ENCODE data around the gene KLHL2.
"Not testable (repeated sequence)": the region's sequence is repeated elsewhere in the genome, so short reads cannot be mapped to it uniquely, and the experiment has no call there.

KLHL2 gene, protein sequence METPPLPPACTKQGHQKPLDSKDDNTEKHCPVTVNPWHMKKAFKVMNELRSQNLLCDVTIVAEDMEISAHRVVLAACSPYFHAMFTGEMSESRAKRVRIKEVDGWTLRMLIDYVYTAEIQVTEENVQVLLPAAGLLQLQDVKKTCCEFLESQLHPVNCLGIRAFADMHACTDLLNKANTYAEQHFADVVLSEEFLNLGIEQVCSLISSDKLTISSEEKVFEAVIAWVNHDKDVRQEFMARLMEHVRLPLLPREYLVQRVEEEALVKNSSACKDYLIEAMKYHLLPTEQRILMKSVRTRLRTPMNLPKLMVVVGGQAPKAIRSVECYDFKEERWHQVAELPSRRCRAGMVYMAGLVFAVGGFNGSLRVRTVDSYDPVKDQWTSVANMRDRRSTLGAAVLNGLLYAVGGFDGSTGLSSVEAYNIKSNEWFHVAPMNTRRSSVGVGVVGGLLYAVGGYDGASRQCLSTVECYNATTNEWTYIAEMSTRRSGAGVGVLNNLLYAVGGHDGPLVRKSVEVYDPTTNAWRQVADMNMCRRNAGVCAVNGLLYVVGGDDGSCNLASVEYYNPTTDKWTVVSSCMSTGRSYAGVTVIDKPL

DNA sequence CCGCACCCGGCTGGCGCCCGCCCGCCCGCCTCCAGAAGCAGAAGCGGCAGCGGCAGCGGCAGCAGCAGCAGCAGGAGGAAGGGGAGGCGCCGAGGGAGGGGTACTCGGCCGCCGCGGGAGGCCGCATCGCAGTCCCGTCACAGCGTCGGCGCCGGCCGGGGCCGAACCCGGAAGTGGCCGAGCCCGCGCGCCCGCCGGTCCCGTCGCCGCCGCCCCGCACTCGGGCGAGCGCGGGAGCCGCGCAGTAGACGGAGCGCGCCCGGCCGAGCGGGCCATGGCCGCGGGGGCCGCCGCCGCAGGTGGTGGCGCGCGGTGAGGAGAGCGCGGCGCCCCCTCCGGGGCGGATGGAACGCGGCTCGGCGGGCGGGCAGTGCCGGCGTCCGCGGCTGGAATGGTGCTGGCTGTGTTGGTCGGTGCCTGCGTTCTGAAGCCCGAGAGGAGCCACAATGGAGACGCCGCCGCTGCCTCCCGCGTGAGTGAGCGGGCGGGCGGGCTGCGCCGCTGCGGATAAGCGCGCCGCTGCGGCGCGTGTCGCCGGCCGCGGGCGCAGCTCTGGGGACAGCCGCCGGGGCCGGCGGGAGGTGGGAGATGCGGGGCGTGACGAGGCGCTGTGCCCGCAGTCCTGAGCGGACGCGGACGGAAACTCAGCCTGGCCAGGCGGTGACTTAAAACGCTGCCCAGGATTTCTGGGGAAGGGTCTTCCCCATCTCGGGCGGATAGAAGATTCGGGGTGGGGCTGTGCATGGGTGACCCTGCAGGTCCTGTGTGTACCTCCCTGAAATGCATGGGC lies at the start of gene KLHL2:
Gene KLHL2, plus strand, starts transcription at position 131 of the 790 bp plus-strand sequence. Its CDS starts 316 bp downstream, at position 447.
- peak; percentile 79 for DNase-seq

DNA sequence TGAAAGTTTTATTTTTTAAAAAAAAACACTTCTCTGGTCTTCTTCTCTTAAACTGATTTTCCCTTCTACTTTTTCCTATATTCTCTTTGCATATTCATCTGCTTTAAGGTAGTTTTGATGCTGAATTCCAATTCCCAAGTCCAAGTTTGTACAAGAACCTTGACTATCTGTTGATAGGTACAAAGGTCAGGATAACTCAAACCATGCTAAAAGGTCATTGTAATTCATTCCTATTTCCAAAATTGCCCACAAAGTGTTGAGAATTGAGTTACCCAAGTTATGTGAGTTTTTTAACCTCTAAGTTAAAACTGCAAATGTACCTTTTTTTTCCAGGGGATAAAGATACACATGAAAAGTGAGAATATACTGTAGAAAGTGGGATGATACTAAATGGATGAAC lies 48.6 kb upstream of the KLHL2 start:
- no peak for DNase-seq

DNA sequence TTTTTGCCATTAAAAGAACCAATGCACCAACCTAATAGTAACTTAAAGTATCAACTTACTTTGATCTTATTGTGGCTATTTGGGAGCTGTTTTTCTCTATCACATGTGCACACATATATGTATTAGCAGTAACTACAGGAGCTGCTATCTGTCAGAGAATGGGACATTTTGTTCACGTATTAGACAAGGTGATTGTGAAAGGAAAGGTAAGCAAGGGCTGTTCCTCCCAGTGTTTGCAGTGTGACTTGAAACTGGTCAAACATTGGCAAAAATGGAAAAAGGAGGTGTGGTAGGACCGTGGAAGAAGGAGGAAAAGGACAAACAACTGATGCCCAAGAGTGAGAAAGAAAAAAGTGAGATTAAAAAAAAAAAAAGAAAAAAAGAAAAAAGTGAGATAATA lies 43.1 kb upstream of the KLHL2 start:
- DNase-seq, result no peak

DNA sequence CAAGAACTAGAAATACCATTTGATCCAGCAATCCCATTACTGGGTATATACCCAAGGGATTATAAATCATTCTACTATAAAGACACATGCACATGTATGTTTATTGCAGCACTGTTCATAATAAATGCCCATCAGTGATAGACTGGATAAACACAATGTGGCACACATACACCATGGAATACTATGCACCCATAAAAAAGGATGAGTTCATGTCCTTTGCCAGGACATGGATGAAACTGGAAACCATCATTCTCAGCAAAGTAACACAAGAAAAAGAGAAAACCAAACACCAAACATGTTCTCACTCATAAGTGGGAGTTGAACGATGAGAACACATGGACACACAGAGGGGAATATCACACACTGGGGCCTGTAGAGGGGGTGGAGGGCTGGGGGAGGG lies 40.5 kb upstream of the KLHL2 start:
- DNase-seq, result not testable (repeated sequence)

DNA sequence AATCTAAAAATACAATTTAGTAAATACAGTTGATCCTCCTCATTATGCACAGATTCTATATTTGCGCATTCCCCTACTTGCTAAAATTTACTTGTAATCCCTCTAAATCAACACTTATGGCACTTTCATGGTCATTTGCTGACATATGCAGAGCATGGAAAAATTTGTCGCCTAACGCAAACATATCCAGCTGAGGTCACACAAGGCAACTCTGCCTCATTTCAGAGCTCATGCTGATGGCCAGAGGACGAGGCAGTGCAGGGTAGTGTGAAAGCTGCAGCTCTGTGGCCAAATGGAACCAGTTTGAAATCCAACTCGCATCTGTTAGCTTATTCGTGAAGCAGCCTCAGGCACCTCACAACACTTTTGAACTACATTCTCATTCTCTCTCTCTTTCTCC lies 39.7 kb upstream of the KLHL2 start:
- DNase-seq, result no peak

DNA sequence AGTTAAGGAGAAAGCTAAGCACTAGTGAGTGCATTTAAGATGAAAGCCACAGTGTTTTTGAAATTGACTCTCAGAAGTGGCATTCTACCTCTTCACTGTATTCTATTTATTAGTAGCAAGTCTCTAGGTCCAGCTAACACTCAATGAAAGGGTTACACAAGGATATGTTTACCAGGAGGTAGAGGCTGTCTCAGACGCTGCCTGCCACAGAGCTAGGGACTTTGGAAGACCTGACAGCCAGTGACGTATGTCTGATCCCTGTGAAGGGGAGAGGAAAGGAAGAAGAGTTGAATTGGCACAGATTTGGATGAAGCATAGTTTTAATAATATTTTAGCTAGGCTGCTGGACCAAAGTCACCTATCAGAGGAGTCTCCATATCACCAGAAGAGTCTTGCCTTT lies 36.5 kb upstream of the KLHL2 start:
- no peak for DNase-seq

DNA sequence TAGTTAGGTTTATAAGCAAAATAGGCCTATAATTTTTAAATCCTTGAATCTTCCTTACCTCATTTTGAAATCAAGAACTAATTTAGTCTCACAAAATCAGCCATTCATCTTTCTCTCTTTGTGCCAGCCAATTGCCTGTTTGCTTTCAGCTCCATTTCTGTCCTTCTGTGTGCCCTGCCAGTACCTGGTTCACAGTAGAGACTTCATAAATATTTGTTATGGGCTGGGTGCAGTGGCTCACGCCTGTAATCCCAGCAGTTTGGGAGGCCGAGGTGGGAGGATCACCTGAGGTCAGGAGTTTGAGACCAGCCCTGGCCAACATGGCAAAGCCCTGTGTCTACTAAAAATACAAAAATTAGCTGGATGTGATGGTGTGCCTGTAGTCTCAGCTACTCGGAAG lies 31.9 kb upstream of the KLHL2 start:
- not testable (repeated sequence) for DNase-seq

DNA sequence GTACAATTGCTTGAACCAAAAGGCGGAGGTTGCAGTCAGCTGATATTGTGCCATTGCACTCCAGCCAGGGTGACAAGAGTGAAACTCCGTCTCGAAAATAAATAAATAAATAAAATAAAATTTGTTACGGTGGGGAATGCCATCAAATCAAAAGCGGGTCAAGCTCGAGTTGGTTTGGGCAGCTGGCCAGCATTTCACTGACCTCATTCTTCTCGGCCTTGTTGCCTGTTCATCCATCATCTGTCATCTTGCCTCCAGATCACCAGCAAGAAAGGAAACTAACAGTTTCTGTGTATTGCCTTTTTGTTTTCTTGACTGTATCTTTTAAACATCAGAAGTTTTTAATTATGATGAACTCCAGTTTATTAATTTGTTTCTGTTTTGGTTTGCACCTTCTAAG lies 31.5 kb upstream of the KLHL2 start:
- no peak for DNase-seq

DNA sequence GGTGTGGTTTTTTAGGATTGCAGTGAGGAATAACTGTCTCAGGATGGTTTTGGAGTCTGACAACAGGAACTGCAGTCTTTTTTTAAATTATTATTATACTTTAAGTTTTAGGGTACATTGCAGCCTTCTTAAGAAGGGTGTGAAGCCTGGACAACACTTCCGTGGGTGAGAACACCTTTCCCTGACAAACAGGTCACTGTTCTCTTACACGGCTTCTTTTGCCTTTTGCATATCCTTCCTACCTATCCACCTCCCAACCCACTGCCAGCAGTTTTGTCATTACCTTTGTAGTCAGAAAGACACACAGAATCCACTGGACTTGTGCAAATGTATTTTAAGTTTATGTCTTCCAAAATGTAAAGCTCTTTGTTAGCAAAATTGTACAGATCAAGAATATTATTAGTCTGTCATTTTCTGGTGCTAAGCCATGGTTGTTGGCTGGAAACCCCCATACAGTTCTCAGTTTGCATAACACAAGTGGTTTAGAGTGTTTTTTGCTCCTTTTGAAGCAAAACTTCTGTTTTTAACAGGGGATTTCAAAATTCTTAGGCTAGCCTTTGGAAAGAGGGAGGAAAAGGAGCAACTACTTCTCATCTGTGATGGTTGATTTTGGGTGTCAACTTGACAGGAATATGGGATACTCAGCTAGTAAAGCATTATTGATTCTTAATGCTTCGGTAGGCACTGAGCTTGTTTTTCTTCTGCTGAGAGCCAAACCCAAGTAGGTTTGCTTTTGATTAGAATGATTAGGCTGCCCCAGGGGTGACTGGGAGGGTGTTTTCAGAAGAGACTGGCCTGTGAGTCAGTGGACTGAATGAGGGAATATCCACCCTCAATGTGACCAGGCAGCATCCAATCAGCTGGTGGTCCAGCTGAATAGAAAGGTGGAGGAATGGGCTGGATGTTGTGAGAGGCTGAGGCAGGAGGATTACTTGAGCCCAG lies 29.4 kb upstream of the KLHL2 start:
- no peak for DNase-seq

DNA sequence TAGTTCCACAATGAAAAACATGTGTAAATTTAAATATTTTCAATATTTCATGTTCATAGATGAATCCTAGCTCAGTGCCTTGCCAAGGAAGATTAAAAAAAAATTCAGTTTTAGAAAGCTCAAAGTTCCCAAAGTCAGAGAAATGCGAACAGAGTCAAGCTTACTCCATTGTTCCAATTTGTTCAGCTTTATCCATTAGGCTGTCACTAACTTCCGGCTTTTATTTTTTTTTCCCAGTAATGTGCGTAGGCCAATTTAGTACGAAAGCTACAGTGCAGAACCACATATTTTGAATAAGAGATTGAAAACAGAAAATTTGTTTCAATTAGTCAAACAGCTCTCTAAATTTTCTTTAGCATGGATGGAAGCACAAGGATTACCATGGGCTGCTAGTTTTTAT lies 23.1 kb upstream of the KLHL2 start:
- DNase-seq, result no peak

DNA sequence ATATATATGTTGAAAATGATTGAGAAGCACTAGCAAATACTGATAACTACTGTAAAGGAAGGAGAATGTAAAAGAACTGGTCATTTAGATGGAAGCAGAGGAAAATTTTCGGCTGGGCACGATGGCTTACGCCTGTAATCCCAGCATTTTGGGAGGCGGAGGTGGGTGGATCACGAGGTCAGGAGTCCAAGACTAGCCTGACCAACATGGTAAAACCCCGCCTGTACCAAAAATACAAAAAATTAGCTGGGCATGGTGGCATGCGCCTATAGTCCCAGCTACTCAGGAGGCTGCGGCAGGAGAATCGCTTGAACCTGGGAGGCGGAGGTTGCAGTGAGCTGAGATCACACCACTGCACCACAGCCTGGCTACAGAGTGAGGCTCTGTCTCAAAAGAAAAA lies 22.4 kb upstream of the KLHL2 start:
- DNase-seq, result not testable (repeated sequence)

DNA sequence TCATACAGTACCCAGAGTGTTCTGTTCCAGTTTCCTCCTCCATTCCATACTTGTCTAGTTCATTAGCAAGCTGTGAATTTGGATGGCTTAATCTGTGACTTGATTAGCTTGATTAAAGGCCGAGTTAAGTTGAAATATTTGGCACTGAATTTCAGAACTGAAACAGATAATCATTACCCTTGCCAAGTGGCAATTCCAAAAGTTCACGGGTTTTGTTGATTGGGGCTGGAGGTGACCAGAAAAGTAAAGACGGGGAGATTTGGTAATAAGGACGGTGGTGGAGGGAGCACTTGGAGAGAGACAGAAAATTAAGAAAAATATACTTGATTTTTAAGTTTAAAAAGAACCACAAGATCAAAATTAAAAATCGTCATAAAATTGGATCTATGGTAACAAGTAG lies 21.9 kb upstream of the KLHL2 start:
- DNase-seq, result no peak

DNA sequence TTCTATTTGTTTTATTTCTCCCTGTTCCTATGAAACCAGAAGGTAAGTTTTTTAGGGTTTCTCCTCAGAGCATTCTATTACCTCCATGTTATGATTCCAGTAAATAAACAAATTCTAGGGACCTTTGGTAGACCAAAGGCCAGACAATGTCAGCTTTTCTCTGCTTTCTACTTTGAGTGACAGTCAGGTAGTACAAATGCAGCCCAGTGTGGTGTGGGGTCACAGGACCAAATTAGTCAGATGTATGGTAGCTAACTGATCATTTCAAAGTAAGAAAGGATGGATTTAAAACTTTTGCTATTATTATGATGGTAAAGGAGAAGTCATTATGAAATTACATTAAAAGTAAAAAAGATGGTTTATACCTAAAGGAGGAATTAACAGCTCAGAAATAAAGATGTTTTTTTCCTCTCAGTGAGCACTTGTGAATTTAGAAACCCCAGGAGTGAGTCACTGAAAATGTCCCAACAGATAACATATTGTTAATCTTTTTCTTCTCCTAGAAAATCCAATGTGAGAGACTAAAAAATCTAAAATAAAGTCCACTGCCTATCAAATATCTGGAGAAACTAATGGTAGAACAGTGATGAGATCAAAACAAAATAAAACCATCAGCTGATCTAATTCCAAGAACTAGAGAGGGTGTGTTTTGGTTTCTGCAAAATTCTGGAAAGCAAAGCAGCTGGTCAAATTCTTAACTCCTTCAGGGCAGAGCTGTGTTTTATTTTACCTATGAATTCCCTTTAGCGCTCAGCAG lies 16.6 kb upstream of the KLHL2 start:
- no peak for DNase-seq

DNA sequence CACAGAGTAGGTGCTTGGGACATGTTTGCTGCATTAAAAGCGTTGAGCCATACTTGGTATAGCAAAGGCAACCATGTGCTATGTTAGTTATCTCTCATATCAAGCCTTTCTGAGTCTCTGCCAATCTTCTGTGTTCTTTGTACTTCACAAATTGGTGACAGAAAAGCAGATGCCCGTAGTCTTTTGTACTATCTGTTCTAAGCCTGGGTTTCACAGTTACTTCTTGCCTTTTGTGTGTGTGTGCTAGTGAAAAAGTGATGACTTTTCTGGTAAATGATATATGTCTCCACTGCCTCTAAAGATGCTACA lies 16.1 kb upstream of the KLHL2 start:
- DNase-seq, result no peak

DNA sequence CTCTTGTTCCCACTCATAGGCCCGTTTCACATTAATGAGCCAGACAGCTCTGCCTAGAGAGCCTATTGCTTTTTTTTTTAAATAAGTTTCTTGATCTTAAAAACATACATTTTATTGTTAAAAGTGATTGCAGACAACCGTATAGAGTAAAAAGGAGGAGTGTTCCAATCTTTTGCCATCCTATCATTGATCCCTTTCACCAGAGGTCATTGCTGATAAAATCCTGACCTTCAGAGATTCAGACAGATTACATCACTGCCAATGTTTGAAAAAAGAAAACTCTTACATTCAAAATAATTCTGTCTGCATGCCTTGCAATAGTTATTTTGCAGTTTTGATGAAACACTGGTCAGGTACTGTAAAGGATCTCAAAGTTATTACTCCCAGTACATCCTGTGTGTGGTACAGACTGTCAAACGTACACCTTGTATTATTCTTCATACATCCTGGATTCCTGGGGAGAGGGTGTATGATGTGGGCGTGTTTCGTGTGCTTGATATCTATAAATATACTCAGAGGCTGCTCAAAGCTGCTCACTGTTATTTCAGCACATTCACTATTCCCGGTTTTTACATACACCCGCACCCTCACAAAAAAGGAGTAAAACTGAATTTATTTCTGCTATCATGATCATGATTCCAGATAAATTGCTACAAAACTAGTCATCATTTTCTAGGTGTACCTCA lies 15.4 kb upstream of the KLHL2 start:
- no peak for DNase-seq

DNA sequence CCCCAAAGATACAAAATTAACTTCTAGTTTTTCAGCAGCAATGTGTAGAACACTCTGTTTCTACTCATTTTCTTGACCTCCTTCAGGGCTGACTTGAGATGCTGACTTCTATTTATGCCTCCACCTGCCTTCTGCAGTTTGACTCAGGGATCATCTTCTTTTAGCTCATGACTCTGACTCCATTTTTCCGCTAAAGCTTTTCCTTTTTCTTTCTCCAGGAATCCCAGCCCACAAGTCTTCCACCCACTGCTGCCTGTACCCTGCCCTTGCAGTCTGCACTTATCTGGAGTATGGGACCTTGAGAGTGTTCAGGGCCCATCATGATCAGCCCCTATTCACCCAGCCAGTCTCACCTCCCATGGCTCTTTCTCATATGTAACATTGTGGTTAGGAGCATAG lies 14.9 kb upstream of the KLHL2 start:
- DNase-seq, result no peak

DNA sequence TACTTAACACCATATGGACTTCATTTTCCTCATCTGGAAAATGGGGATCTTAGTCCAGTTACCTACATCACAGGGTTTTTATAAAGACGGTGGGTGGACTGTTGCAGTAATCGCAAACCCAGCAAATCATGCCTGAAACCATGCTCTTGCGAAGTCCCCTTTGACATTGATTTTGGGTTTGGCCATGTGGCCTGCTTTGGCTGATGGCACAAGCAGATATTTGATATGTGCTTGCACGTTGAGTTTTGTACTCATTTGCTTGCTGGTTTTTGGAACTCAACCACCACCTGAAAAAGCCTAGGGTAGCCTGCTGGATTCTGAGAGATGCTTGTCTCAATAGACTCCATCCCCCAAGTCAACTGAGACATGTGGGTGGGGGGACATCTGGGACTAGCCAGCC lies 14.4 kb upstream of the KLHL2 start:
- no peak for DNase-seq

DNA sequence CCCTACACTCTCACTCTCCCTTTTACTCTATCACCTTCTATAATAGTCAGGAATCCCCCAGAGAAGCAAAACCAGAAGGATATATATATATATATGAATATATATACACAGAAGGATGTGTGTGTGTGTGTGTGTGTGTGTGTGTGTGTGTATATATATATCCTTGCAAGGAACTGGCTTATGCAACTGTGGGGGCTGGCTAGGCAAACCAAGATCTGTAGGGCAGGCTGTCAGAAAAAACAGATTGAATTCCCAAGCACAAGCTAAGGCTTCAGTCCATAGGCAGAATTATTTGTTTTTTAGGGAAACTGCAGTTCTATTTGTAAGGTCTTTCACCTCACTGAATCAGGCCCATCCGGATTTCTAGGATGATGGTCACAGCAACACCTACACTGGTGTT lies 13.0 kb upstream of the KLHL2 start:
- DNase-seq, result no peak

DNA sequence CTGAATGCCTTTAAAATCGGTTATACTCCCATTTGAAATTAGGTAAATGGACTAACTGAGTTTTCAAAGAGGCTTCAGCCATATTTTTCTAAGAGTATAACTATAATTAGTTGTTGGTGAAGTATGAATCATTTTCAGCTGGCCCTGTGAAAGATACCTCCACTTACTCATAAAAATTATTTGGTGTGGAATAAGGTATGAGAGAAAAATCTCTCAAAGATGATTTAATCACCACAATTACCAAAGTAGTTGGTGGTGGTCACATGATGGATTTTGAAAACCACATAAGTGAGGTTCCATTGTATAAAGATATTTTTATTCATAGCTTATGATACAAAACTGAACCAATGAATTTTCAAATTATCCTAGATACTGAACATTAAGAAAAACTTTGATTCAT lies 9.0 kb upstream of the KLHL2 start:
- no peak for DNase-seq

DNA sequence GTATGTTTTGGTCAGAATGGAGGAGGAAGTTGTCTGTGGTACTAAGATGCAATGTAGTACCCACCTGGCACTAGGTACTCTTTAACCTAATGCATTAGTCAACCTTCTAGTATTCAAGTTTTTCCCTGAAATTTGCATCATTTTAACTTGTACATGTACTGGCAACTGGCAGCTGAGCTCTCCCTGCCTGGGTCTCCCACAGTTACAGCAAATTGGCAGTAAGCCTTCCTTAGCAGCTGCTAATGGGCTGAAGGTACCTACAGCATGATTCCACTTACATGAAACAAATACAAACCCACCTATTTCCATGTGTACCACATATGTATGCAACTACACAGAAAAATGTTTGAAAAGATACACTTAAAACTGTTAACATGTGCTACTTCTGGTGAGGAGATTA lies 8.1 kb upstream of the KLHL2 start:
- DNase-seq, result no peak

DNA sequence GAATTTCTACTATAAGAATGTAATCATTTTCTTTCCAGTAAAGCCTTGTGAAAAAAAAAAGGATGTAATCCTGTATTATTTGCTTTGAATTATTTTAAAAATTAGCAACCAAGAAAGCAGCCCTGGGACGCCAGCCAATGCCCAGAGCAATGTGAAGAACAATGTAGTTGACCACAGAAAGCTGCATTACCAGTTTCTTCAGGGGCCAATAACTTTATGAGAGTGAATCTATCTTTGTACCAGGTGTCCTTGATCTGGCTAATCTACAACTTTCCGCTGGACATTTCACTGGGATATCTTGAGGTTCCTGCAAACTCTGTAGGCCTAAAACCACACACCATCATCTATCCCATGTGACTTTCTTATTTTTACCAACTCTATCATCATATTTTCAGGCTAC lies 7.6 kb upstream of the KLHL2 start:
- no peak for DNase-seq

DNA sequence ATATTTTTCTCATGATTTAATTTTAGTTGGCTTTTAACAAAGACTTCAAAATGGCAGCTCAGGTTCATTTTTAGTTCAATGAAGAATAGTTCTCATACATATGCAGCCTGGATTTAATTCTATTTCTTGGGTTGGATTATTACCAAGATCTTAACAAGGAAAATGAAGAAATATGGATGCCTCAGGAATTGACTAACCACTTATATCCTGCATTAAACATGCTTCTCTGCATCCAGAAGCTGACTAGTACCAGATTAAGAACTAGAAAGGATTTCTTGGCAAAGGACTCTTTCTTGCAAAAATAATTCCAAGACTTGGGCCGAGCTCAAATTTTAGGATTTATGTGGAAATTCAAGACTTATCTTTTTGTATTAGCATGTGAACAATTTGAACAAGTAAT lies 5.6 kb upstream of the KLHL2 start:
- no peak for DNase-seq

Measured in GDM1 (cell line).